HEK293T (cell line): ENCODE results near the gene KIF2B.

Source experiments
- CTCF ChIA-PET: fragments of 350-600 bp; formaldehyde crosslinking; extraction: SDS; loops from one replicate; lab custom pipeline; 2021; ENCODE audit warnings: antibody characterized with exemption, inconsistent platforms; lab: Yijun Ruan, JAX
- POLR2A ChIA-PET: fragments of 350-600 bp; formaldehyde crosslinking; extraction: SDS; loops from one replicate; lab custom pipeline; 2020; ENCODE audit warnings: antibody characterized with exemption, inconsistent platforms; lab: Yijun Ruan, JAX
- DNase-seq: peaks from one replicate; pipeline ENCODE4 v3.0.0; 2012; ENCODE audit warnings: mixed read lengths; ENCODE audit errors: extremely low spot score
- ARNT ChIP-seq: fragments of 450-650 bp; IDR thresholded peaks from 2 replicates; pipeline ENCODE4 v1.6.1; 2017; ENCODE audit warnings: mild to moderate bottlenecking
- BHLHE40 ChIP-seq: fragments of 450-650 bp; IDR thresholded peaks from 2 replicates; pipeline ENCODE4 v1.6.1; 2016; ENCODE audit warnings: mild to moderate bottlenecking, moderate library complexity, borderline replicate concordance
- CTBP1 ChIP-seq: fragments of 450-650 bp; IDR thresholded peaks from 2 replicates; pipeline ENCODE4 v1.6.1; 2016; ENCODE audit warnings: borderline replicate concordance
- ELF4 ChIP-seq: fragments of 450-650 bp; IDR thresholded peaks from 2 replicates; pipeline ENCODE4 v1.6.1; 2017; ENCODE audit warnings: antibody characterized with exemption
- FOXA1 ChIP-seq: fragments of 450-650 bp; IDR thresholded peaks from 2 replicates; pipeline ENCODE4 v1.6.1; 2016; ENCODE audit warnings: mild to moderate bottlenecking
- FOXK2 ChIP-seq: fragments of 450-650 bp; IDR thresholded peaks from 2 replicates; pipeline ENCODE4 v1.6.1; 2016; ENCODE audit warnings: mild to moderate bottlenecking
- FOXM1 ChIP-seq: fragments of 450-650 bp; IDR thresholded peaks from 2 replicates; pipeline ENCODE4 v1.6.1; 2017; ENCODE audit warnings: mild to moderate bottlenecking, borderline replicate concordance
- HDGF ChIP-seq: fragments of 450-650 bp; IDR thresholded peaks from 2 replicates; pipeline ENCODE4 v1.6.1; 2017; ENCODE audit warnings: antibody characterized with exemption, borderline replicate concordance
- L3MBTL2 ChIP-seq: fragments of 450-650 bp; conservative IDR thresholded peaks from 2 replicates; pipeline ENCODE4 v1.6.1; 2016; ENCODE audit warnings: mild to moderate bottlenecking
- LEF1 ChIP-seq: fragments of 450-650 bp; IDR thresholded peaks from 2 replicates; pipeline ENCODE4 v1.6.1; 2017; ENCODE audit warnings: mild to moderate bottlenecking, borderline replicate concordance
- NFRKB ChIP-seq: fragments of 450-650 bp; IDR thresholded peaks from 2 replicates; pipeline ENCODE4 v1.6.1; 2016; ENCODE audit warnings: mild to moderate bottlenecking, moderate library complexity
- SP1 ChIP-seq: fragments of 450-650 bp; IDR thresholded peaks from 2 replicates; pipeline ENCODE4 v1.6.1; 2017
- SUZ12 ChIP-seq: fragments of 450-650 bp; IDR thresholded peaks from 2 replicates; pipeline ENCODE4 v1.6.1; 2016; ENCODE audit warnings: mild to moderate bottlenecking
- TARDBP ChIP-seq: fragments of 450-650 bp; IDR thresholded peaks from 2 replicates; pipeline ENCODE4 v1.6.1; 2016
- ZNF384 ChIP-seq: fragments of 450-650 bp; IDR thresholded peaks from 2 replicates; pipeline ENCODE4 v1.6.1; 2016
- TF ChIP-seq, protein P1 (sequence below): fragments of 450-650 bp; IDR thresholded peaks from 2 replicates; pipeline ENCODE4 v1.6.1; 2016

The KIF2B gene

GRCh38 chr17:53796642-53797041, 26.1 kb upstream of the KIF2B start:
- CTCF ChIA-PET: no interaction called here
- no peak for DNase-seq
- no peak for TF ChIP-seq L3MBTL2
- TF ChIP-seq SUZ12: no peak
- no peak for TF ChIP-seq SP1
- TF ChIP-seq NFRKB: no peak
- TF ChIP-seq BHLHE40: no peak
- TF ChIP-seq CTBP1: no peak
- TF ChIP-seq ZNF384: no peak
- TF ChIP-seq TARDBP: no peak
- TF ChIP-seq FOXM1: no peak
- TF ChIP-seq FOXA1: no peak
- TF ChIP-seq, protein P1, sequence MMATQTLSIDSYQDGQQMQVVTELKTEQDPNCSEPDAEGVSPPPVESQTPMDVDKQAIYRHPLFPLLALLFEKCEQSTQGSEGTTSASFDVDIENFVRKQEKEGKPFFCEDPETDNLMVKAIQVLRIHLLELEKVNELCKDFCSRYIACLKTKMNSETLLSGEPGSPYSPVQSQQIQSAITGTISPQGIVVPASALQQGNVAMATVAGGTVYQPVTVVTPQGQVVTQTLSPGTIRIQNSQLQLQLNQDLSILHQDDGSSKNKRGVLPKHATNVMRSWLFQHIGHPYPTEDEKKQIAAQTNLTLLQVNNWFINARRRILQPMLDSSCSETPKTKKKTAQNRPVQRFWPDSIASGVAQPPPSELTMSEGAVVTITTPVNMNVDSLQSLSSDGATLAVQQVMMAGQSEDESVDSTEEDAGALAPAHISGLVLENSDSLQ: no peak
- TF ChIP-seq ELF4: no peak
- no peak for TF ChIP-seq FOXK2
- TF ChIP-seq LEF1: no peak
- no peak for TF ChIP-seq ARNT
- TF ChIP-seq HDGF: no peak
- POLR2A ChIA-PET: no interaction called here

GRCh38 chr17:53797501-53797900, 25.2 kb upstream of the KIF2B start:
- DNase-seq: no peak
- TF ChIP-seq SUZ12 (no peak), LEF1 (no peak), FOXA1 (no peak), L3MBTL2 (no peak), HDGF (no peak), SP1 (no peak), BHLHE40 (no peak), TARDBP (no peak), ELF4 (no peak), FOXM1 (no peak), CTBP1 (no peak), ZNF384 (no peak)
- ChIA-PET CTCF (no interaction called here), POLR2A (no interaction called here)

DNA sequence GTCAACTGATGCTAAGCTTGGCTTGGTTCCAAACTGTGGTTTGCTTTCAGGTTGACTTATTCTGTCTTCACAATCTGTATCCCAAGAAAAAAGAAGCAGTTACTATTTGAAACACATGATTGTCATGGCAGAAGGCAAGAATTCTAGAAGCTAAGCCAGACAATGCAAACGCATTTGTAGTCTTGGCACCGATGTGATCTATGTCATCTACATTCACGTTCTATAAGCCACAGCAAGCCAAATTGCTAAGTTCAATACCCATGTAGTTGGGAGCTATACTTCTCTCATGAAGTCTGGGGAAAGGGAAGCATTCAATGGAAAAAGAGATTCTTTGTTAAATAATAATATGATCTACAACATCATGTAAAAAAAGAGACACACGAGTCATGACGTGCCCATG, 18.3 kb upstream of the KIF2B start:
- CTCF ChIA-PET: no interaction called here

DNA sequence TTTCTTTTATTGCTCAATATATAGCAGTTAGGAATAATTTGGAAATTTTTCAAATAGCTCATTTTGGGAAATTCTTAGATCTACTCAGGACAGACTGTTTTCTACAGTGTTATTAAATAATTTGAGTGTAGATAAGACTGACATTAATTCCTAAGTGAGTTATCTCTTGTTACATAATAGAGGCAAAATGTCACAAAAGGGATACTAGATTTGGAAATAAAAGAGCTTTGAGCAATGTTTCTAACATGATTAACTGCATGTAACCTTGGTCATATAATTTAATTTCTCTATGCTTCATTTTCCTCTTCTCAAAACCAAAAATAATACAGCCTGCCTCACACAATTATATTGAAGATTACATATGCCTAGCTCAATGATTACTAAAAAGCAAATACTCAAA, 16.3 kb upstream of the KIF2B start:
- POLR2A ChIA-PET: no interaction called here
- no peak for DNase-seq
- CTCF ChIA-PET: no interaction called here
- TF ChIP-seq NFRKB (no peak), SP1 (no peak), ARNT (no peak), FOXA1 (no peak), FOXK2 (no peak), LEF1 (no peak), ZNF384 (no peak), L3MBTL2 (no peak), BHLHE40 (no peak), CTBP1 (no peak), ELF4 (no peak), SUZ12 (no peak), HDGF (no peak), FOXM1 (no peak), TARDBP (no peak)
- TF ChIP-seq, protein P1: no peak

More for the DNA sequence above, 18.3 kb upstream of the KIF2B start:
- TF ChIP-seq L3MBTL2: no peak
- TF ChIP-seq CTBP1: no peak
- no peak for TF ChIP-seq NFRKB
- no peak for TF ChIP-seq SUZ12
- TF ChIP-seq TARDBP: no peak
- no peak for TF ChIP-seq HDGF
- POLR2A ChIA-PET: no interaction called here
- no peak for DNase-seq

DNA sequence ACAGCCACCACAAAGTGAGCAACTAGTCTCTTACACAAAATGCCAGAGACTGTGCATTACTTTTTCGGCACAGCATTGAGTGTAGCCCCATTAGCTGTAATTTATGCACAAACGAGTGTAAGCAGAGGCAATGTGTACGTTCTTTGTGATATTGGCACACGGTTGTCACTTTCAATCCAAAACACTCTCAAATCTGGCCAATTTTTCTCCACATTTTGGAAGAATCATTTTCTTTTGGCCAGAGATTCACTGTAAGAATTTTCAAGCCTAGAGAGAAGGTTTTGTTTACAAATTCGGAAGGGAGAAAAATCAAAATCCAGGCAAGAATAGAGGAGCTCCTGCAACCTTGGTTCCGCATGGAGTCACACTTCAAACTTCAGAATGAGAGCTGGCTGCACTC, 15.4 kb upstream of the KIF2B start:
- POLR2A ChIA-PET: no interaction called here

DNA sequence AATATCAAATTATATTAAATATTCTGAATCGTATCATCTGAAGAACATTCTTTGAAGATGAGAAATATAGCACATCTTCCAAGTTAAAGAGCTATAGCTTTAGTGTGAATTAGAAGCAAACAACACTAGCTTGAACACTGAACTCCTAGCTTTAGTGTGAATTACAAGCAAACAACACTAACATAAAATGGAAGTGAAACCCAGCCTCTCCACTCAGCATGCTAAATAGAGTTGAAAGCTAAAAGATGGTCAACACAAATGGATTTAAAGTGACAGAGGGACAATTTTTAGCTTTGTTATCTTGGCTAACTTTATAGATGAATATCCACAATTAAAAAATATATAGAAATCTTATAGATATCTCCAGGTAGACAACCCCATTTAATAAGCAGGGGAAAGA, 4.5 kb upstream of the KIF2B start:
- no peak for TF ChIP-seq CTBP1
- no peak for TF ChIP-seq NFRKB
- no peak for TF ChIP-seq FOXA1
- no peak for TF ChIP-seq ZNF384
- TF ChIP-seq SP1: no peak
- TF ChIP-seq BHLHE40: no peak
- TF ChIP-seq, protein P1: no peak
- TF ChIP-seq ARNT: no peak
- no peak for TF ChIP-seq SUZ12
- no peak for TF ChIP-seq L3MBTL2
- POLR2A ChIA-PET: no interaction called here
- DNase-seq: no peak
- CTCF ChIA-PET: no interaction called here

More for the DNA sequence above, 15.4 kb upstream of the KIF2B start:
- TF ChIP-seq L3MBTL2 (no peak), SUZ12 (no peak), TARDBP (no peak), LEF1 (no peak), BHLHE40 (no peak), FOXK2 (no peak), ARNT (no peak), HDGF (no peak)
- DNase-seq: no peak
- CTCF ChIA-PET: no interaction called here
